Endothelial cell of umbilical vein (primary cell): ENCODE results near the gene VSIG10L2. TPM values are rescaled to one million over a fixed set of nuclear protein-coding genes. Genes with fewer than 3 reads are reported as not detected.

Source experiments
- BruUV-seq: library from RNA; stranded (reverse); fragments of 400-500 nt; replicated peaks from 2 replicates; lab custom pipeline; 2021; lab: Mats Ljungman, UMichigan
- CTCF ChIA-PET: fragments of 300-600, 350-600 bp; sonication (Branson Sonifier 250); formaldehyde crosslinking; loops from one replicate; lab custom pipeline; 2021; ENCODE audit warnings: antibody characterized with exemption, inconsistent platforms; lab: Charles Lee
- POLR2A ChIA-PET: fragments of 300-600, 350-600 bp; sonication (Branson Sonifier 250); formaldehyde crosslinking; loops from one replicate; lab custom pipeline; 2021; ENCODE audit warnings: antibody characterized with exemption, inconsistent platforms; lab: Charles Lee
- DNase-seq: peaks from one replicate; pipeline ENCODE4 v3.0.0-alpha.2; 2011; ENCODE audit warnings: low read depth, low spot score
- FAIRE-seq: peaks from 2 replicates; lab custom pipeline; 2011; peaks lifted over from hg19 to GRCh38; lab: Jason Lieb, UNC
- H2AFZ ChIP-seq: 2 replicates; pipeline ENCODE4 v1.6.0; 2012; ENCODE audit warnings: low read depth, low read length, control low read depth, inconsistent platforms
- H3K27ac ChIP-seq: 2 replicates; pipeline ENCODE4 v1.5.1; 2011; ENCODE audit warnings: low read depth, mild to moderate bottlenecking, control low read depth, low read length, moderate library complexity; ENCODE audit not compliant: insufficient read depth
- H3K27me3 ChIP-seq, 2 experiments: 2 replicates each; pipeline versions ENCODE4 v1.6.0 to v1.6.1; 2011; ENCODE audit warnings: low read length in 2 of 2, mixed read lengths in 1 of 2; ENCODE audit not compliant: control insufficient read depth in 2 of 2, insufficient read depth in 2 of 2
- H3K36me3 ChIP-seq, 2 experiments: 2 replicates in 1 of 2; 3 replicates in 1 of 2; pipeline ENCODE4 v1.5.1; 2011; ENCODE audit warnings: low read length in 2 of 2, mild to moderate bottlenecking in 1 of 2, moderate library complexity in 1 of 2; ENCODE audit not compliant: control insufficient read depth in 2 of 2, insufficient read depth in 2 of 2; ENCODE audit errors: extremely low read depth in 1 of 2
- H3K4me1 ChIP-seq: 3 replicates; pipeline ENCODE4 v1.5.1; 2011; ENCODE audit warnings: mild to moderate bottlenecking, low read length; ENCODE audit not compliant: control insufficient read depth, insufficient read depth; ENCODE audit errors: extremely low read depth
- H3K4me2 ChIP-seq: 2 replicates; pipeline ENCODE4 v1.6.1; 2011; ENCODE audit warnings: low read length, control low read depth, mixed read lengths; ENCODE audit not compliant: insufficient read depth
- H3K4me3 ChIP-seq, 3 experiments: fragments of 200-600 bp in 1 of 3; sonication (generic), shearing (Covaris generic) in 1 of 3; replicated peaks in 1 of 3; 2 replicates each; pipeline ENCODE4 v1.5.1; 2011 to 2016; ENCODE audit warnings: control low read depth in 3 of 3, low read length in 3 of 3, mild to moderate bottlenecking in 2 of 3, inconsistent platforms in 1 of 3, low read depth in 1 of 3, moderate library complexity in 1 of 3; ENCODE audit not compliant: insufficient read depth in 1 of 3
- H3K79me2 ChIP-seq: 2 replicates; pipeline ENCODE4 v1.6.0; 2012; ENCODE audit warnings: low read length, inconsistent platforms; ENCODE audit not compliant: control insufficient read depth, insufficient read depth
- H3K9ac ChIP-seq: replicated peaks from 2 replicates; pipeline ENCODE3; 2011; ENCODE audit warnings: low read length, control low read depth; ENCODE audit not compliant: insufficient read depth; ENCODE audit errors: extremely low read depth
- H3K9me1 ChIP-seq: replicated peaks from 3 replicates; pipeline ENCODE4 v1.6.0; 2011; ENCODE audit warnings: mild to moderate bottlenecking, low read length; ENCODE audit not compliant: control insufficient read depth, insufficient read depth; ENCODE audit errors: extremely low read depth
- H3K9me3 ChIP-seq: replicated peaks from 2 replicates; pipeline ENCODE4 v1.5.1; 2012; ENCODE audit warnings: low read length, inconsistent platforms; ENCODE audit not compliant: control insufficient read depth, insufficient read depth
- H4K20me1 ChIP-seq: replicated peaks from 2 replicates; pipeline ENCODE3; 2011; ENCODE audit warnings: mild to moderate bottlenecking, low read length; ENCODE audit not compliant: control insufficient read depth, insufficient read depth; ENCODE audit errors: extremely low read depth
- EZH2 ChIP-seq: IDR thresholded peaks from 2 replicates; pipeline ENCODE4 v1.6.1; 2012; ENCODE audit warnings: borderline replicate concordance, low read depth, mild to moderate bottlenecking, moderate library complexity, low read length, inconsistent platforms; ENCODE audit not compliant: severe bottlenecking
- FOS ChIP-seq: IDR thresholded peaks from 2 replicates; pipeline ENCODE4 v1.6.1; 2011; ENCODE audit warnings: mild to moderate bottlenecking, low read length, moderate library complexity, borderline replicate concordance; ENCODE audit not compliant: insufficient read depth
- GATA2 ChIP-seq: IDR thresholded peaks from 2 replicates; pipeline ENCODE4 v1.7.0; 2011; ENCODE audit warnings: low read depth, mild to moderate bottlenecking, moderate library complexity, mixed read lengths, low read length; ENCODE audit not compliant: insufficient read length, insufficient read depth
- JUN ChIP-seq: IDR thresholded peaks from 2 replicates; pipeline ENCODE4 v1.6.1; 2011; ENCODE audit warnings: borderline replicate concordance, low read depth; ENCODE audit not compliant: insufficient read length, insufficient read depth
- MYC ChIP-seq: IDR thresholded peaks from one replicate; pipeline ENCODE4 v1.6.1; 2011; ENCODE audit warnings: mild to moderate bottlenecking, low read depth, low read length
- POLR2A ChIP-seq: IDR thresholded peaks from 2 replicates; pipeline ENCODE4 v1.6.1; 2012; ENCODE audit warnings: low read depth, mild to moderate bottlenecking, control low read depth, low read length
- POLR2AphosphoS5 ChIP-seq: IDR thresholded peaks from 2 replicates; pipeline ENCODE4 v1.6.1; 2012; ENCODE audit warnings: low read depth, mild to moderate bottlenecking, control low read depth, low read length, moderate library complexity; ENCODE audit not compliant: insufficient read depth
- dilution Hi-C: fragments of 300-500 bp; cut with MboI; formaldehyde crosslinking; loops from one replicate; pipeline ENCODE4 v1.15.0; 2019; ENCODE audit warnings: low sequenced_read_pairs; ENCODE audit not compliant: extremely low pct_ligation_motif_present
- intact Hi-C: fragments of 100-400 bp; cut with micrococcal nuclease; formaldehyde crosslinking; loops from one replicate; pipeline ENCODE4 v1.10.0; 2022
- polyA plus RNA-seq, 4 experiments: library from polyadenylated mRNA; depleted of rRNA in 3 of 4; stranded (reverse) in 3 of 4; unstranded in 1 of 4; fragments of >200 nt; gene quantifications; 2 replicates each; pipeline versions ENCODE4 v1.2.1 to v1.2.3, GENCODE V29; 2011 to 2012; ENCODE audit warnings: missing spikeins in 1 of 4
- total RNA-seq: library from RNA; stranded (reverse); gene quantifications from 2 replicates; pipeline ENCODE4 v1.2.3, GENCODE V29; 2021
- TF ChIP-seq, protein P1 (sequence below), 2 donors: IDR thresholded peaks; 1 replicate in 1 of 2; 2 replicates in 1 of 2; pipeline ENCODE4 v1.5.1; 2011; ENCODE audit warnings: low read length in 2 of 2, mild to moderate bottlenecking in 2 of 2, moderate library complexity in 2 of 2, control low read depth in 1 of 2, inconsistent platforms in 1 of 2, low read depth in 1 of 2; ENCODE audit not compliant: insufficient read depth in 1 of 2; ENCODE audit errors: extremely low read depth in 1 of 2
- TF ChIP-seq, protein P2 (sequence below): IDR thresholded peaks from 2 replicates; pipeline ENCODE4 v1.6.1; 2011; ENCODE audit not compliant: insufficient read depth, insufficient read length

The VSIG10L2 gene
- total and polyA plus RNA-seq, 2 donors (not counting 3 experiments of a cell fraction or from before 2014, with no cell fraction given) = not detected

DNA sequence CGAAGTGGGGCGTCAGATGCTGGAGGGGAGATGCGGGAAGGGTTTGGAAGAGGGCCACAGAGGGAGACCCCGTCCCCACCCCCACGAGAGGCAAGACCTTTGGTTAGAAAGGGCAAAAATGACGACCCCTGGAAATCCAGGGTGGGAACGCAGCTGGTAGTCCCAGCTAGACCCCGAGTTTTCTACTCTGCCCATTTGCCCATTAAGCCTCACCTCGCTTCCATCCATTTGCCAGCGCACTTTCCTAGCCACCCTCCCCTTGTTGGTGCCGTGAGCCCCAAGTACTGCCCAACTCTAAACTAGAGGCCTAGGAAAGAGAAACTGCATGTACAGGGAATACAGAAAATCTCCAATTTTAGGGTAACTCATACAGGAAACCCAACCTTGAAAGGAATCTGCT is 41.2 kb upstream of the VSIG10L2 start:
- Histone ChIP-seq H3K9me1 (no peaks in the 10 kb centered on the region), H3K36me3 (peaks cover 2 to 4% of the 10 kb centered on the region in 2 experiments), H3K4me1 (peaks cover 8% of the 10 kb centered on the region), H4K20me1 (no peaks in the 10 kb centered on the region), H3K9ac (no peak overlapping the region), H3K4me2 (no peak overlapping the region), H3K9me3 (no peaks in the 10 kb centered on the region), H3K4me3 (no peak overlapping the region), H3K27ac (no peak overlapping the region), H2AFZ (no peak overlapping the region), H3K79me2 (peaks cover 14% of the 10 kb centered on the region), H3K27me3 (peaks cover 19 to 24% of the 10 kb centered on the region in 2 experiments)
- dilution Hi-C loops = no loop called here
- intact Hi-C loops = no loop called here
- FAIRE-seq (no peak), DNase-seq (no peak)
- ChIA-PET CTCF (no interaction called here), POLR2A (no interaction called here)
- BruUV-seq = no TSS peak
- TF ChIP-seq, protein P1, sequence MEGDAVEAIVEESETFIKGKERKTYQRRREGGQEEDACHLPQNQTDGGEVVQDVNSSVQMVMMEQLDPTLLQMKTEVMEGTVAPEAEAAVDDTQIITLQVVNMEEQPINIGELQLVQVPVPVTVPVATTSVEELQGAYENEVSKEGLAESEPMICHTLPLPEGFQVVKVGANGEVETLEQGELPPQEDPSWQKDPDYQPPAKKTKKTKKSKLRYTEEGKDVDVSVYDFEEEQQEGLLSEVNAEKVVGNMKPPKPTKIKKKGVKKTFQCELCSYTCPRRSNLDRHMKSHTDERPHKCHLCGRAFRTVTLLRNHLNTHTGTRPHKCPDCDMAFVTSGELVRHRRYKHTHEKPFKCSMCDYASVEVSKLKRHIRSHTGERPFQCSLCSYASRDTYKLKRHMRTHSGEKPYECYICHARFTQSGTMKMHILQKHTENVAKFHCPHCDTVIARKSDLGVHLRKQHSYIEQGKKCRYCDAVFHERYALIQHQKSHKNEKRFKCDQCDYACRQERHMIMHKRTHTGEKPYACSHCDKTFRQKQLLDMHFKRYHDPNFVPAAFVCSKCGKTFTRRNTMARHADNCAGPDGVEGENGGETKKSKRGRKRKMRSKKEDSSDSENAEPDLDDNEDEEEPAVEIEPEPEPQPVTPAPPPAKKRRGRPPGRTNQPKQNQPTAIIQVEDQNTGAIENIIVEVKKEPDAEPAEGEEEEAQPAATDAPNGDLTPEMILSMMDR (IDR thresholded peaks at IDR 0.05; ENCODE audit: extremely low read depth in 1 of 2, insufficient read depth in 1 of 2, low read depth in 1 of 2, low read length in 2 of 2) = no peak
- no peak for TF ChIP-seq JUN
- no peak for TF ChIP-seq EZH2
- TF ChIP-seq MYC = no peak
- TF ChIP-seq, protein P2, sequence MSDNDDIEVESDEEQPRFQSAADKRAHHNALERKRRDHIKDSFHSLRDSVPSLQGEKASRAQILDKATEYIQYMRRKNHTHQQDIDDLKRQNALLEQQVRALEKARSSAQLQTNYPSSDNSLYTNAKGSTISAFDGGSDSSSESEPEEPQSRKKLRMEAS = no peak
- no peak for TF ChIP-seq POLR2AphosphoS5
- no peak for TF ChIP-seq FOS
- no peak for TF ChIP-seq POLR2A
- no peak for TF ChIP-seq GATA2
